GM12892 (cell line): ENCODE measurements around the gene ARHGAP24.

ENCODE experiments used
- POLR2A ChIP-seq: IDR thresholded peaks from 2 replicates; pipeline ENCODE4 v1.6.1; 2011; ENCODE audit warnings: low read depth, low read length, control low read depth
- POLR2AphosphoS5 ChIP-seq: IDR thresholded peaks from 2 replicates; pipeline ENCODE4 v1.6.1; 2011; ENCODE audit warnings: low read depth, low read length, control low read depth
- TAF1 ChIP-seq: IDR thresholded peaks from 2 replicates; pipeline ENCODE4 v1.6.1; 2011; ENCODE audit warnings: low read depth, mild to moderate bottlenecking, control low read depth, low read length, borderline replicate concordance

DNA sequence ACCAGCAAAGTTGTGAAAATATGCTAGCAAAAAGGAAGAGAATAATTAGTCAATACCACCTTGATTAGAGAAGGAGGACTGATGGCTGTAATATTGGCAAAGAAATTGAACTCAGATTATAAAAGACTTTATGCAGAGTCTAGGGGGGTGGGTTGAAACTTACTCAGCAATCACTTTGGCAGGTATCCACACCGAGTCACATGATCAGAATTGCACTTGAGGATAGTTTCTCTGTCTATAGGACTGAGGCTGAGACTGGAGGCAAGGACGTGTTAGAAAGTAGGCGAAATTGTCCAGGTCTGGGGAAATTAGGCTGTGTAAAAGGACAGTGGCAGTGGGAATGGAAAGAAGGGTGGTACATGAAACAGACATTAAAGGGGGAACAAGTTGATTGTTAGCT is 284.4 kb downstream of the ARHGAP24 start:
- TF ChIP-seq POLR2A (no peak), POLR2AphosphoS5 (no peak), TAF1 (no peak)
